IMR-90 (cell line): ENCODE measurements around the gene ACBD3.
A peak's percentile ranks its signal among the peaks of the same experiment; 100 is the strongest.

Experiments used
- CEBPB ChIP-seq: IDR thresholded peaks from 2 replicates; pipeline ENCODE4 v1.6.1; 2012; ENCODE audit warnings: low read depth, low read length, improper control_type of control experiment
- CTCF ChIP-seq: conservative IDR thresholded peaks from 2 replicates; pipeline ENCODE4 v1.5.1; 2012; ENCODE audit warnings: mild to moderate bottlenecking, low read depth, low read length, improper control_type of control experiment
- ELK1 ChIP-seq: fragments of 150-350 bp; IDR thresholded peaks from 2 replicates; pipeline ENCODE4 v1.6.1; 2016; ENCODE audit warnings: low read depth, mild to moderate bottlenecking, low read length, moderate library complexity, borderline replicate concordance
- FOS ChIP-seq: fragments of 150-350 bp; IDR thresholded peaks from 2 replicates; pipeline ENCODE4 v1.6.1; 2016; ENCODE audit warnings: low read depth, low read length
- MAZ ChIP-seq: IDR thresholded peaks from 2 replicates; pipeline ENCODE4 v1.6.1; 2012; ENCODE audit warnings: low read depth, mild to moderate bottlenecking, low read length, improper control_type of control experiment, moderate library complexity, borderline replicate concordance
- POLR2A ChIP-seq: IDR thresholded peaks from 2 replicates; pipeline ENCODE4 v1.6.1; 2012; ENCODE audit warnings: mild to moderate bottlenecking, low read depth, low read length
- RAD21 ChIP-seq: IDR thresholded peaks from 2 replicates; pipeline ENCODE4 v1.6.1; 2012; ENCODE audit warnings: low read length, improper control_type of control experiment
- RCOR1 ChIP-seq: IDR thresholded peaks from 2 replicates; pipeline ENCODE4 v1.6.1; 2012; ENCODE audit warnings: mild to moderate bottlenecking, low read length, improper control_type of control experiment; ENCODE audit not compliant: insufficient replicate concordance
- USF2 ChIP-seq: fragments of 150-350 bp; IDR thresholded peaks from 2 replicates; pipeline ENCODE4 v1.6.1; 2017; ENCODE audit warnings: mild to moderate bottlenecking, antibody characterized with exemption, low read length, low read depth

GRCh38 chr1:226125097-226125630 lies 61.4 kb downstream of the ACBD3 start:
- peak; percentile 90 for TF ChIP-seq CTCF
- no peak for TF ChIP-seq MAZ
- no peak for TF ChIP-seq POLR2A
- no peak for TF ChIP-seq USF2
- TF ChIP-seq ELK1, result no peak
- TF ChIP-seq RCOR1, result no peak
- TF ChIP-seq RAD21, result peak; percentile 88
- TF ChIP-seq FOS, result no peak
- no peak for TF ChIP-seq CEBPB
